HUES6 (cell line): ENCODE results near the gene SENP8.

Experiments
- H3K27ac ChIP-seq: 2 replicates; pipeline ENCODE4 v1.7.0; 2013; ENCODE audit warnings: low read depth, mild to moderate bottlenecking, low read length, inconsistent platforms
- H3K27me3 ChIP-seq: 2 replicates; pipeline ENCODE4 v1.6.1; 2013; ENCODE audit warnings: low read length; ENCODE audit not compliant: control insufficient read depth, insufficient read depth
- H3K36me3 ChIP-seq: 2 replicates; pipeline ENCODE4 v1.6.1; 2013; ENCODE audit warnings: low read length; ENCODE audit not compliant: control insufficient read depth, insufficient read depth
- H3K4me1 ChIP-seq: 2 replicates; pipeline ENCODE4 v1.6.1; 2013; ENCODE audit warnings: low read length; ENCODE audit not compliant: control insufficient read depth, insufficient read depth
- H3K4me3 ChIP-seq: 2 replicates; pipeline ENCODE4 v1.5.1; 2013; ENCODE audit warnings: low read depth, low read length
- H3K9ac ChIP-seq: one replicate; pipeline ENCODE4 v1.6.1; 2013; ENCODE audit warnings: mild to moderate bottlenecking, low read length
- H3K9me3 ChIP-seq: 2 replicates; pipeline ENCODE4 v1.6.1; 2013; ENCODE audit warnings: low read depth, low read length; ENCODE audit not compliant: control insufficient read depth, insufficient read depth

Gene SENP8

DNA sequence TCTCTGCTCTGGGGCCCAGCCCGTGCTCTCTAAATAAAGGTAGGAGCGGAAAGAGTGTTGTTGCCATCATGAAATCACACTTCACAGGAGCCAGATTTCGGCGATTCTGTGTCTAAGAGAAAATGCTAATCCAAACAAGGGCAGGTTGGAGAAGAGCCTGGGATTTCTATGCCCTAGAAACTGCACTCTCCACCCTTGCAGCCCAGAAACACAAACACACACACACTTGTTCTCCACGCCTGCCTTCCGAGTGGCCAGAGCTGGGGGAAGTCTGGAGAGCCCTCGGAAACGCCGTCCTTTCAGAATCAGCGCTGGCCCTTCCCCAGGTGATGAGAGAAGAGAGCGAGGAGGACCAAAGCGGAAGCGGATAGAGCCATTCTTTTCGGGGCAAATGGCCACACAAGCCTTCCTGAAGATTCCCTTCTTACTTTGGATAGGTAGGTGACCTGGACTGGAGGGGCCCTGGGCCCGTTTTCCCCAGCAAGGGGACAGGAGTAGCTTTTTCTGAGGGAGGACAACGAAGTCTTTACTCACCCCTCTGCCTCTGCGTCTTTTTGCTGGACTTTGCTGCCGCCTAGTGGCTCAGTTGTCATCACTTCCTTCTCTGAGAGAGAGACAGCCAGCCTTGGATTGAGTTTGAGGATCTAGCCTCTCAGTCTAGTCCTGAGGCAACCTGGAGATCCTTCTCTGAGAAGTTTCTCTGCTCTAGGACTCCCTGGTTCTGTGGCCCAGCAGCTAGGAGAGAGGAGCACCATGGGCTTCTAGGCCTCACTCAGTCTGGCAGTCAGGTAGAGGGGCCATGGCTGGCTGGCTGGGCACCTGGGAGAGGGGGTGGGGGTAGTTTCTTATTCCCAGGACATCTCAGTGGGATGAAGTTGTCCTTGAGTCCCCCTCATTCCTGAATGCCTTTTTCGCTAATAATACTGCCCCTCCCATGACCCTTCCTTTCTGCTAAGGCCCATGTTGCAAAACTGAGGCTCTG, 37.7 kb downstream of the SENP8 start:
- Histone ChIP-seq H3K27me3 (peaks cover 6% of the 10 kb centered on the region; the same call in 1 of the 2 replicates), H3K4me1 (peaks cover 10% of the 10 kb centered on the region; the same call in 1 of the 2 replicates), H3K9ac (no peak overlapping the region), H3K27ac (no peak overlapping the region), H3K4me3 (peak overlapping the region; percentile 33), H3K36me3 (no peaks in the 10 kb centered on the region), H3K9me3 (no peaks in the 10 kb centered on the region)

GRCh38 chr15:72156928-72157327, 38.7 kb downstream of the SENP8 start:
- Histone ChIP-seq H3K27me3 (peaks cover 6% of the 10 kb centered on the region; the same call in 1 of the 2 replicates), H3K27ac (no peak overlapping the region), H3K4me1 (peaks cover 10% of the 10 kb centered on the region; the same call in 1 of the 2 replicates), H3K36me3 (no peaks in the 10 kb centered on the region), H3K9me3 (no peaks in the 10 kb centered on the region), H3K9ac (no peak overlapping the region), H3K4me3 (no peak overlapping the region)

- no peaks in the 10 kb centered on the region for H3K36me3 ChIP-seq
- H3K9me3 ChIP-seq, result no peaks in the 10 kb centered on the region
- peaks cover 2% of the 10 kb centered on the region; the same call in 1 of the 2 replicates for H3K27me3 ChIP-seq
- no peak overlapping the region for H3K27ac ChIP-seq
- no peak overlapping the region for H3K9ac ChIP-seq
- H3K4me1 ChIP-seq, result peaks cover 2% of the 10 kb centered on the region; the same call in 1 of the 2 replicates
- H3K4me3 ChIP-seq, result no peak overlapping the region
Observed at GRCh38 chr15:72160696-72161245, 42.6 kb downstream of the SENP8 start.

- Histone ChIP-seq H3K9ac (no peak overlapping the region), H3K4me1 (no peaks in the 10 kb centered on the region), H3K4me3 (no peak overlapping the region), H3K27me3 (no peaks in the 10 kb centered on the region), H3K36me3 (no peaks in the 10 kb centered on the region), H3K9me3 (no peaks in the 10 kb centered on the region), H3K27ac (no peak overlapping the region)
Observed at GRCh38 chr15:72161361-72162132, 43.3 kb downstream of the SENP8 start.

DNA sequence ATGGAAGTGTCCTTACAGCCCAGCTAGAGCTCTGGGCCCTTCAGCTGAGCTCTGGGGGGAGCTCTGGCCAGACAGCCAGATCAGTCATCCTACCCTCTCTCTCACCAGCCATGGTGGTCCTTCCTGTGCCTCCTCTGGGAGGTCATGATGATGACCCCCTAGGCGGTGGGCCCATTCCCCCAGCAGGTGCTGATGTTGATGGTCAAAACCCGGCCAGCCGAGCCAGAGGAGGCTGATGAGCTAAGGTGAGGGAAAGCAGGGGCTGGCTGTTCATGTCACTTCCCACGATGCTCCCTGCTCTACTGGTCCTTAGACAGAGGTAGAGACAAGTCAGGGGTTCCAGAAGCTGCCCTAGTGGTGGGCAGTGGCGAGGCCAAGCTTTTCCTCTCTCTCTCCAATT, 44.4 kb downstream of the SENP8 start:
- Histone ChIP-seq H3K4me1 (no peaks in the 10 kb centered on the region), H3K9ac (no peak overlapping the region)

DNA sequence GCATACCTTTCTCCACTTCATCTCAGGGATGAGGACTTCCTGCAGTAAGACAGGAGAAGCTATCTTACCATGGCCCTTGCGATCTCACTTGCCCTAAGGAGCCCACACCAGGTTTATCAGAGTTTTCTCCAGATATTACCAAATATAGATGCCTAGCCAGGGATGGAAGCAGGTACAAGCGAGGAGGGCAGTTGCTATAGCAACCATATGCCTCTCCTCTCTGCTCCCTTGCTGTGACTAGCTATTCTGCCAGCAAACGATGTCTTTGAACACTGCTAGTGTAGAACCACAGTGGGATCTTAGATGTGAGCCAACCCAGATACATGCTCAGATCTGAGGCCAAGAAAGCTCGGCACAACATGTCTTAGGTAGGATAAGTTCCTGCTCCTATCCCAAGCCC, 45.5 kb downstream of the SENP8 start:
- Histone ChIP-seq H3K36me3 (no peaks in the 10 kb centered on the region), H3K27me3 (no peaks in the 10 kb centered on the region), H3K4me1 (peaks cover 9% of the 10 kb centered on the region; the same call in 1 of the 2 replicates), H3K27ac (no peak overlapping the region), H3K4me3 (no peak overlapping the region), H3K9ac (no peak overlapping the region), H3K9me3 (no peaks in the 10 kb centered on the region)

More for the DNA sequence above, 44.4 kb downstream of the SENP8 start:
- Histone ChIP-seq H3K27me3 (no peaks in the 10 kb centered on the region), H3K9me3 (no peaks in the 10 kb centered on the region), H3K36me3 (no peaks in the 10 kb centered on the region), H3K4me3 (no peak overlapping the region), H3K27ac (no peak overlapping the region)

GRCh38 chr15:72166716-72167417, 48.7 kb downstream of the SENP8 start:
- no peaks in the 10 kb centered on the region for H3K27me3 ChIP-seq
- no peak overlapping the region for H3K9ac ChIP-seq
- no peak overlapping the region for H3K4me3 ChIP-seq
- H3K4me1 ChIP-seq, result peaks cover 14% of the 10 kb centered on the region; the same call in 1 of the 2 replicates
- no peak overlapping the region for H3K27ac ChIP-seq
- H3K9me3 ChIP-seq, result no peaks in the 10 kb centered on the region
- H3K36me3 ChIP-seq, result no peaks in the 10 kb centered on the region

DNA sequence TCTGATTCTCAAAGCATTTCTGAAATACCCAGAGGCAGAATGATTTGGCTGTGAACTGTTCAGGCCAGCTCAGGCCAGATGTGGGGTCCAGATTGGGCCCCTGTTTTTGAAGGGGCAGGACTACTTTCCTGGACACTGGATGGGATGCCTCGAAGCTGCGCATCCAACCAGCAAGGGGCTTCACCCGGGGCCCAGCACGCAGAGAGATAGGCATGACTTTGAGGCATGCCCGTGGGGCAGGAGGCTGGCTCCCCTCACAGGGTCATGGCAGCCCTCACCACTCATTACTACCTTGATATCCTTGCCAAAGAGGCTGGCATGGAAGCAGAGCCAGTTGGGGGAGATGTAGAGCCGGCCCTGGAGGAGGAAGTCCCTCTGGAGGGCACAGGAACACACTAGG, 49.2 kb downstream of the SENP8 start:
- Histone ChIP-seq H3K36me3 (no peaks in the 10 kb centered on the region), H3K9me3 (no peaks in the 10 kb centered on the region), H3K4me1 (peaks cover 14% of the 10 kb centered on the region; the same call in 1 of the 2 replicates), H3K9ac (no peak overlapping the region), H3K27ac (no peak overlapping the region), H3K27me3 (no peaks in the 10 kb centered on the region), H3K4me3 (no peak overlapping the region)

- no peaks in the 10 kb centered on the region for H3K9me3 ChIP-seq
- H3K4me3 ChIP-seq, result no peak overlapping the region
- H3K4me1 ChIP-seq, result peaks cover 14% of the 10 kb centered on the region; the same call in 1 of the 2 replicates
- H3K27me3 ChIP-seq, result no peaks in the 10 kb centered on the region
- no peaks in the 10 kb centered on the region for H3K36me3 ChIP-seq
- H3K27ac ChIP-seq, result no peak overlapping the region
- no peak overlapping the region for H3K9ac ChIP-seq
Observed at GRCh38 chr15:72168131-72168807, 50.1 kb downstream of the SENP8 start.

DNA sequence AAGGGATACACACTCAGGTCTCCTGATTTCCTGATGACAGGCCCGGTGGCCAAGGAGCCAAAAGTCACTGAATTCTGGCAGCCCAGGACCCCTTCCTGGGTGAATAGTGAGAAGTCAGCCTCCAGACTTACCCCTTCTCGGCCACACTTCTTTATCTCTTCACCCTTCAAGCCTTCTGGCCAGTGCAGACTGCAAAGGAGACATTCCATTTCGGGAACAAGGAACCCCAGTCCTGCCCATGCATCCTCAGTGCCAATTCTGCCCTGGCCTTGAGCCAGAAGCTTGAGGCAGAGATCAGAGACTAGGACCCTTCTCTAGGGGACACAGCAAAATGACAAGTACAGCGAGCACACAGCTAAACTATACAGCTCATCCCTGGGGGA, 50.6 kb downstream of the SENP8 start:
- Histone ChIP-seq H3K4me3 (no peak overlapping the region), H3K36me3 (no peaks in the 10 kb centered on the region), H3K27ac (no peak overlapping the region), H3K9me3 (no peaks in the 10 kb centered on the region), H3K4me1 (peaks cover 14% of the 10 kb centered on the region; the same call in 1 of the 2 replicates), H3K9ac (no peak overlapping the region), H3K27me3 (no peaks in the 10 kb centered on the region)
